Activated CD8-positive, alpha-beta memory T cell treated with anti-CD3 and anti-CD28 coated beads for 24 hours (primary cell): ENCODE results near the gene PPP1R27.

ENCODE experiments used
- DNase-seq: peaks from one replicate; pipeline ENCODE4 v3.0.0-alpha.2; 2020

PPP1R27 gene

DNA sequence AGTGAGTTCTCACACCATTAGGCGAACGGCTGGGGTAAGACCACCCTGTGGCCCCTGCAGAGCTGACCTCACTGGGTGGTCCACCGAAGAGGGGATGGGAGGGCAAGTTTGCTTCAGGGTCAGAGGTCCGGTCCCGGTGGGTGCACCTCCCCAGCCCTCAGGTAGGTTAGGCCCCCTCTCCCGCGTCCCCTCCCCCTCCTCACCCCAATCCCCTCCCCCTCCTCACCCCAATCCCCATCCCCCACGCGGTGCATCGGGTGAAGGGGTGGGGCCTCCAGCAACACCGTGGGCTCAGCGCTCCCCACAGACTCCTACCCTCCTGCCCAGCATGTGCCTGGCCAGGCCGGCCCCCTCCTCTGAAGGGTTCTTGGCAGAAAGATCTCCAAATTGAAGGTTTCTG, 15.1 kb downstream of the PPP1R27 start:
- no peak for DNase-seq

DNA sequence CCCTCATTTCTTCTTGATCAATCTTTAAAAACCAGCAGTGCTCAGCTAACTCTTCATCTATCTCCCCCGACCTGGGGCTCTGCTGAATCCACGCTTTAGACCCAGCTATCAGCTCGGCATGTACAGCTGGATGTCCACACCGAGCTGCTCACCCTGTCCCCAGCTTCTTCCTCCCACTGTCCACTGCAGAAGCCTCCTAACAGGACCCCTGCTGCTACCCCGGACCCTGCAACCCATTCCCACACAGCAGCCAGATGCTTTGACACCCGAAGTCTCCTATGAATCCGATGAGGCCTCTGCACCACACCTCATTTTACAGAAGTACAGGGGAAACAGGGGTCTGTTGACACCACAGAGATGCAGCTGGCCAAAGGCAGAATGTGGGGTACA, 17.1 kb downstream of the PPP1R27 start:
- DNase-seq, result no peak

DNA sequence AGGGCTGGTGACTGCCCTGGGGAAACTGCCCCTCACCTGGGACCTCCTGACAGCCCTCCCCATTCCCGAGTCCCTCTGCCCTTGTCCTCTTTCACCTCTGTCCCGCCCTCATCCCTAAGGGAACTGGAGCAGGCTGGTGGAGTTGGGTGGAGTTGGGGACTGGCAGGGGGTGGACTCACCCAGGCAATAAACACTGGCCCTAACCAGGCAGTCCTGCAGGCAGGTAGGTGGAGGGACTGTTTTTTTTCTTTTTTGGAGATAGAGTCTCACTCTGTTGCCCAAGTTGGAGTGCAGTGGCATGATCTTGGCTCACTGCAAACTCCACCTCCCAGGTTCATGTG, 19.2 kb downstream of the PPP1R27 start:
- no peak for DNase-seq

DNA sequence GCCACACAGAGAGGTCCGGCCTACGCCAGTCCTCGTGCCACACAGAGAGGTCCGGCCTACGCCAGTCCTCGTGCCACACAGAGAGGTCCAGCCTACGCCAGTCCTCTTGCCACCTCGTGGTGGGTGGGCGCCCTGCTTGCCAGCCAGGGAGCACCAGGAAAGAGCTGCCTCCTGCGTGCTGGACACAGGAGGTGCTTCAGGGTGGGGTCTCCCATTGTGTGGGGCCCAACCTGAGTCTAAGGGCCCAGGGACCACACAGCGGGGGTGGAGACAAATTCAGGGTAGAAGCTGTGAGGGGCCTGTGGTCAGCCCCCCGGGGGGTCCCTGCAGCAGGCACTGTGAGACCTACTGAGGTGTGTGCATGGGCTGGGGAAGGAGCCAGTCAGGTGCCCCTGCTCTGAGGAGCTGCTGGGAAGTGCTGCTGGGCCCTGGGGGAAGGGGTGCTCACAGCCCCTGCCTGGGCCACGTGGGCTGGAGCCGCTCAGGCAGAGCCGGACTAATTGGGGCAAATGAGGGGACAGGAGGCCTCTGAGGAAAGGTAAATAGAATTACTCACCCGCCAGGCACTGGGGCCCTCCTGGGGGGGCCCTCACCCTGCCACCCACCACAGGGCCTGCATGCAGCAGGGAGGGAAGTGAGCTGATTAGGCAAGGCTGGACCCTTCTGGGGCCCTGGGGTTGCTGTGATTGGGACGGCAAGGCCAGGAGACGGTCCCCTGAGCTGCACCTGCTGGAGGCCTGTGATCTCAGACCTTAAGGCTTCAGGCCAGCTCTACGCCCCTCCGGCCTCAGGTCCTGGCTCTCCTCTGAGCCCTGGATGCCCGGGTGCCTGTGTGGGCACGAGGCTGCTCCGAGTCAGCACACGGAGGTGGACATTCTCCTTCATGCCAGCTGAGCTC, 19.9 kb downstream of the PPP1R27 start:
- no peak for DNase-seq

DNA sequence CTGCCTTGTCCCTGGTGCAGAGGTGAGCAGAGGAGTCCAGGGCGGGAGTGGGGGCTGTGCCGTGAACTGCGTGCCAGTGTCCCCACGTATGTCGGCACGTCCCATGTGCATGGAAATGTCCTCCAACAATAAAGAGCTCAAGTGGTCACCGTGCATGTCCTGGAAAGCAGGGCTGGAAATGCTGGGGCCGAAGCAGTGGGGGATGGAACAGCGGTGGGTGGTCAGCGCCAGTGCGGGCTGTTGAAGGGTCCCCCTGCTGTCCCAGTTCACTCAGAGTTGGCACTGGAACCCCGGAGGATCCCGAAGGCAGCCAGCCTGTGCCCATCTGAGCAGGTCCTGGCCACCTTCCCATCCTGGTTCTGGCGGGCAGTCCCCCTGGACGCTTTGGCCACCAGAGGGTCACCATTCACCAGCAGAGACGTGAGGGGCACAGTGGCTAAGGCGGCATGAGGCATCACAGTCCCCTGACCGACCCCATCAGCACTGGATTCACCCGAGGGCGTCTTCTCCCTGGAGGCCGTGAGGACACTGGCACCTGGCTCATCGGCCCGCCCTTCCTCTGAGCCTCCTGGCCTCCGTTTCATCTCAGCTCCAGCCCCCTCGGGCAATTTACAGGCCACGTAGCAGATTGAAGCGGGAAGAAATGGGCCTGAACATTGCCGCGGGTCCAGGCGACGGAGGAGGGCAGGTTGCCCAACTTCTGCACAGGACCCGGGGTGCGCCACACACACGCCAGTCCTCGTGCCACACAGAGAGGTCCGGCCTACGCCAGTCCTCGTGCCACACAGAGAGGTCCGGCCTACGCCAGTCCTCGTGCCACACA, 20.8 kb downstream of the PPP1R27 start:
- DNase-seq, result no peak

DNA sequence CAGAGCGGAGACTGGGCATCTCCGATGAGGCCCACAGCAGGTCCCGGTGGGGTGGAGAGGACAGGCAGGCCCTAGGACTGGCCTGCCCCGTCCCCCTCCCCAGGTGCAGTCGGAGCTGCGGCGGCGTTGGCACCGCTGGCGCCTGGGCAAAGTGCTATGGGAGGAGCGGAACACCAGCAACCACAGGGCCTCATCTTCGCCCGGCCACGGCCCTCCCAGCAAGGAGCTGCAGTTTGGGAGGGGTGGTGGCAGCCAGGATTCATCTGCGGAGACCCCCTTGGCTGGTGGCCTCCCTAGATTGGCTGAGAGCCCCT, 21.5 kb downstream of the PPP1R27 start:
- no peak for DNase-seq

DNA sequence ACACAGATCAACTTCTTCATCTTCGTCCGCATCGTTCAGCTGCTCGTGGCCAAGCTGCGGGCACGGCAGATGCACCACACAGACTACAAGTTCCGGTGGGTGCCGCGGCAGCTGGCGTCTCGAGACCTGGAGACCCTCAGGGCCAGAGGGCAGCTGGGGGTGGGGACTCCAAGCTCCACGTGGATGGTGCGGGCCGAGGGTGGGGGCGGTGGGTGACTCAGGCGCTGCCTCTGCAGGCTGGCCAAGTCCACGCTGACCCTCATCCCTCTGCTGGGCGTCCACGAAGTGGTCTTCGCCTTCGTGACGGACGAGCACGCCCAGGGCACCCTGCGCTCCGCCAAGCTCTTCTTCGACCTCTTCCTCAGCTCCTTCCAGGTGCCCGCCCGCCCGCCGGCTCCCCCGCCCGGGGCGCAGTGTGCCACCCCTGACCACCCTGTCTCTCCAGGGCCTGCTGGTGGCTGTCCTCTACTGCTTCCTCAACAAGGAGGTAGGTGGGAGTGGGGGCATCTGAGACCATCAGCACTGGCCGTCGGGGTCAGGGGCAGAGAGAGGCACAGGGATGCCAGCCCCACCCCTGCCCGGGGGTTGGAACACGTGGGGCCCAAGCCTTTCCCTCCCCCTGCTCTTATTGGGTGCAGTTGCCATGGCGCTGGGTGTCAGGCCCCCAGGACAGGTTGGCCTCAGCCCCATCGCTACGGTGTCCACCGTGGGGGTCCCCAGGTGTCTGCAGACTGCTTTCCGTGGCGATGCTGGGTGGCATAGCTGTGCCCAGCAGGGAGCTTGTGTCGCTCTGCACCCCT, 22.1 kb downstream of the PPP1R27 start:
- DNase-seq, result no peak

DNA sequence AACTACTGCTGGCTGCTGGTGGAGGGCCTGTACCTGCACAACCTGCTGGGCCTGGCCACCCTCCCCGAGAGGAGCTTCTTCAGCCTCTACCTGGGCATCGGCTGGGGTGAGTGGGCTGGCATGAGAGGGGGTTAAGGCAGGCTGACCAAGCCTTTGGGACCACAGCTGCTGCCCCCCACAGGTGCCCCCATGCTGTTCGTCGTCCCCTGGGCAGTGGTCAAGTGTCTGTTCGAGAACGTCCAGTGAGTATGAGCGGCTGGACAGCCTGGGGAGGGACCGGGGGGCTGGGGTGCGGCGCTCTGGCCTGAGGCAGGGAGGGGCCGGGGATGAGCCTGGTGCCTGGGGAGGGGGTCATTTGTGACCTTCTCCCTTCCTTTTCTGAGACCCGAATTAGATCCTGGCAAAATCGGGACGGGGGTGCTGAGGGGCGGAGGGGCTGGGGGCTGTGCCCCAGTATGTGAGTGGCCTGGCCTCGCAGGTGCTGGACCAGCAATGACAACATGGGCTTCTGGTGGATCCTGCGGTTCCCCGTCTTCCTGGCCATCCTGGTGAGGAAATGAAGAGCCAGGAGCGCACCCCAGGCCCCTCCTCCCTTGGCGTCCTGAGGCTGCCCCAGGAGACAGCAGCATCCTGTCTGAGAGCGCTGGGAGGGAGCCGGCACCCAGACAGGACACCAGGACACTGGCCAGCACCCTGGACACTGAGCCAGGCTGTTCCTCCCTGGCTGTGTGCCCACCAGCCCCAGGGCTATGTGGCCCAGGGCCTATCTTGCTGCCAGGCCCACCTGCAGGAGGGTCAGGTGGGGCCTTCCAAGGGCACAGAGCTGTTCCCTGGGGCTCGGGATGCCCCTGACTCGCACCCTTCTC, 22.9 kb downstream of the PPP1R27 start:
- no peak for DNase-seq

DNA sequence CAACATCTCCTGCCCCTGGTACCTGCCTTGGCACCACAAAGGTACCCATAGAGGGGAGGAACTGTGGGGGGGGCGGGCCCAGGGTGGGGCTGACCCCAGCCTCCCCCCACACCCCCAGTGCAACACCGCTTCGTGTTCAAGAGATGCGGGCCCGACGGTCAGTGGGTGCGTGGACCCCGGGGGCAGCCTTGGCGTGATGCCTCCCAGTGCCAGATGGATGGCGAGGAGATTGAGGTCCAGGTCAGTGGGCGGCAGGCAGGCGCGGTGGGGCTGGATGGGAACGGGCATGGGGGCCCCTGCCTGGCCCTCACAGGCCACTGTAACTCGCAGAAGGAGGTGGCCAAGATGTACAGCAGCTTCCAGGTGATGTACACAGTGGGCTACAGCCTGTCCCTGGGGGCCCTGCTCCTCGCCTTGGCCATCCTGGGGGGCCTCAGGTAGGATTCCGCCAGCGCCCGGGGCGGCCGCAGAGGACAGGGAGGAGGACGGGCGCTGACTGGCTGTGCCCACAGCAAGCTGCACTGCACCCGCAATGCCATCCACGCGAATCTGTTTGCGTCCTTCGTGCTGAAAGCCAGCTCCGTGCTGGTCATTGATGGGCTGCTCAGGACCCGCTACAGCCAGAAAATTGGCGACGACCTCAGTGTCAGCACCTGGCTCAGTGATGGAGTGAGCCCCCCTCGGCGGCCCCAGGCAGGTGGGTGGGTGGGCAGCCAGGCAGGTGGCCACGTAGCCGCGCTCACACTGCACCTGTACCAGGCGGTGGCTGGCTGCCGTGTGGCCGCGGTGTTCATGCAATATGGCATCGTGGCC, 23.8 kb downstream of the PPP1R27 start:
- no peak for DNase-seq

DNA sequence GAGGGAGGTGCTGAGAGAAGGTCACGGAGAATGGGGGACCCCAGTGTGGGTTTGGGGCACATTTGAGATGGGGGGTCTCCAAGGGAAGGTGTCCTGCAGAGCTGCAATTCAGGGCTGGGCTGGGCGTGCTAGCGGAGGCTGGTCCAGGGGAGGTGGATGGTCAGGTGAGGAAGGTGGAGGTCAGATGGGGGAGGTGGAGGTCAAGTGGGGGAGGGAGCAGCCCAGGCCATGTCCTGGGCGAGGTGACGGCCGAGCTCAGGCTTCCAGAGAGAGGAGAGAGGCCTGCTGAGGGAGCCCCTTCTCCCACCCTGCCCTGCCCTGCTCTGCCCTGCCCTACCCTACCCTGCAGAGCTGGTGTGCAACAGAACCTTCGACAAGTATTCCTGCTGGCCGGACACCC, 24.4 kb downstream of the PPP1R27 start:
- DNase-seq, result no peak

DNA sequence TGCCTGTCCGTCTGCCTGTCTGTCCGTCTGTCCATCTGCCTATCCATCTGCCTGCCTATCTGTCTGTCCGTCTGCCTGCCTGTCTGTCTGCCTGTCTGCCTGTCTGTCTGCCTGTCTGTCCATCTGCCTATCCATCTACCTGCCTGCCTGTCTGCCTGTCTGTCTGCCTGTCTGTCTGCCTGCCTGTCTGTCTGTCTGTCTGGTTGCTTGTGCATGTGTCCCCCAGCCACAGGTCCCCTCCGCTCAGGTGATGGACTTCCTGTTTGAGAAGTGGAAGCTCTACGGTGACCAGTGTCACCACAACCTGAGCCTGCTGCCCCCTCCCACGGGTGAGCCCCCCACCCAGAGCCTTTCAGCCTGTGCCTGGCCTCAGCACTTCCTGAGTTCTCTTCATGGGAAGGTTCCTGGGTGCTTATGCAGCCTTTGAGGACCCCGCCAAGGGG, 25.3 kb downstream of the PPP1R27 start:
- no peak for DNase-seq

DNA sequence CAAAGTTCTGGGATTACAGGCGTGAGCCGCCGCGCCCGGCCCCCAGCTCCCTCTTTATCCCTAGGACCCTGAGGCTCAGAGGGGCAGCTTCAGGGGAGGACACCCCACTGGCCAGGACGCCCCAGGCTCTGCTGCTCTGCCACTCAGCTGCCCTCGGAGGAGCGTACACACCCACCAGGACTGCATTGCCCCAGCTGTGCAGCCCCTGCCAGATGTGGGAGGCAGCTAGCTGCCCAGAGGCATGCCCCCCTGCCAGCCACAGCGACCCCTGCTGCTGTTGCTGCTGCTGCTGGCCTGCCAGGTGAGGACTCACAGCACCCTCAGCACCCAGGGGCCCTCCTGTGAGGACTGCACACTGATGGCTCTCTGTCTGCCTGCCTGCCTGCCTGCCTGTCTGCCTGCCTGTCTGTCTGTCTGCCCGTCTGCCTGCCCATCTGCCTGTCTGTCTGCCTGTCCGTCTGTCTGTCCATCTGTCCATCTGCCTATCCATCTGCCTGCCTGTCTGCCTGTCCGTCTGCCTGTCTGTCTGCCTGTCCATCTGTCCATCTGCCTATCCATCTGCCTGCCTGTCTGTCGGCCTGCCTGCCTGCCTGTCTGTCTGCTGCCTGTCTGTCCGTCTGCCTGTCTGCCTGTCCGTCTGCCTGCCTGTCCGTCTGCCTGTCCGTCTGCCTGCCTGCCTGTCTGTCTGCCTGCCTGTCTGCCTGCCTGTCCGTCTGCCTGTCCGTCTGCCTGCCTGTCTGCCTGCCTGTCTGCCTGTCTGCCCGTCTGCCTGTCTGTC, 25.9 kb downstream of the PPP1R27 start:
- DNase-seq, result no peak

DNA sequence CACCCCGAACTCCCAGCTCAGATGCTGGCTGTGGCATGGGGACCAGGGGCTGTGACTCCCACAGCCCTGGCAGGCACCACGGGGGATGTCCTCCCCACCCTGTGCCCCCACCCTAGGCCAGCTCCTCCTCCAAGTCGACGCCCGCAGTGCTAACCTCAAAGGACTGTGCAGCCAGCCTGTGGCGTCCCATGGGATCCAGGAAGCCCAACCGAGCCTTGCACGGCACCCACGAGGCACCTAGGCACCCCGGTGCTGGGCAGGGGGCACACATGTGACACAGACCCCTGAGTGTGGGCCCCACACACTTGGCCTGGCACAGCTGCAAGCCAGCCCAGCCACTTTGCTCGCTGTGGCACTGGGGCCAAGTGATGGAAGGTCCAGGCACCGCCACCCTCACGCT, 27.0 kb downstream of the PPP1R27 start:
- no peak for DNase-seq

DNA sequence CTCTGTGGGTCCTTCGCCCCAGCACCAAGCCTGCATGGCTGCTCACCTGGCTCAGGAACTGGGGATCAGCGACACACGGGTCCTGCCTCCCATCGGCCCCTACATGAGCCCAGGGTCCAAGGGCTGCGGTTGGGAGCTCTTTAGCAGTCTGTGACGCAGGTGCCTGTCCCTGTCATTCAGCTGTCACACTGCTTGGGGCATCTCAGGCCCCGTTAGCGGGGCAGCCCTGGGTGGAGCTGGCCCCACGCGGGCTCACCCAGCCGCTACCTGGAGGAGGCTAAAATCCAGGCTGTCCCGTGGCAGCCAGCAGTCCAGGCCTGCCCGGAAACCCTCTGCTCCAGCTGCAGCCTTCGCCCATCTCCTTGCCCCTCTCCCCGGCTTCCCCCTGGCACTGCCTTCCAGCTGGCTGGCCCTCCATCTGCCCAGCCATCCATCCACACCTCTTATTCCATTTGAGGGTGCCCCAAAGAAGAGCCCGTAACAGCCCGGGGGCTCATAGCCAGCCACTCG, 27.6 kb downstream of the PPP1R27 start:
- no peak for DNase-seq

DNA sequence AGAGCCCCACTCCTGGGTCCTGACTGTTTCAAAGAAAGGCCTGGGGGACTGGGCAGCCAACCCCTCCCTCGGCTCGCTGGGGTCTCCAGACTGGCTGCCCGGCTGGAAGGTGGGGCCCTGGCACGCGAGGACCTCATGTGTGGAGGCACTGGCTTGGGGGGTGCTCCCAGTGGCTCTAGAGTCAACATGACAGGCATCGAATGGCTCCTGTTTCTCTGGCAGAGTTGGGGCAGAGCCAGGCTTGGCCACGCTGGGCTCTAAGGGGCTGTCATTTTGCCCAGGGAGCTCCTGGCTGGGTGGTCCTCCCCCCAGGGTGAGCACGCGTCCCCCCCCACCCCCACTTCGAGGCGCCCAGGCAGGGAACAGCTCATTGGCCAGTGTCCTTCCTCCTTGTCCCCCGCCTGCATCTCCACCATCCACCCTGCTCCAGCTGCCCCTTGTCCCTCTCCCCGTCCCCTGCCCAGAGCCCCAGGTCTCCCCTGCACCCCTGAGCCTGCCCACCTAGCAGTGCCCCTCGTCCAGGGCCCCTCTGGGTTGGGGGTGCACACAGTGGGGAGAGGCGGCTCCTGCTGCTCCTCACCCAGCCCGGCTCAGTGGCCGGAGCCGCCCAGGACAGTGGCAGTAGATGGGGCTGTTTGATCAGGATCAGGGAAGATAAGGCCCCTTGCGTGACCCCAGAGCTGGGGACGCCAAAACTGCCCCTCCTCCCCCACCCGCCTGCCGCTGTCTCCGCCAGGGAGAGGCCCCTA, 28.2 kb downstream of the PPP1R27 start:
- DNase-seq, result no peak

DNA sequence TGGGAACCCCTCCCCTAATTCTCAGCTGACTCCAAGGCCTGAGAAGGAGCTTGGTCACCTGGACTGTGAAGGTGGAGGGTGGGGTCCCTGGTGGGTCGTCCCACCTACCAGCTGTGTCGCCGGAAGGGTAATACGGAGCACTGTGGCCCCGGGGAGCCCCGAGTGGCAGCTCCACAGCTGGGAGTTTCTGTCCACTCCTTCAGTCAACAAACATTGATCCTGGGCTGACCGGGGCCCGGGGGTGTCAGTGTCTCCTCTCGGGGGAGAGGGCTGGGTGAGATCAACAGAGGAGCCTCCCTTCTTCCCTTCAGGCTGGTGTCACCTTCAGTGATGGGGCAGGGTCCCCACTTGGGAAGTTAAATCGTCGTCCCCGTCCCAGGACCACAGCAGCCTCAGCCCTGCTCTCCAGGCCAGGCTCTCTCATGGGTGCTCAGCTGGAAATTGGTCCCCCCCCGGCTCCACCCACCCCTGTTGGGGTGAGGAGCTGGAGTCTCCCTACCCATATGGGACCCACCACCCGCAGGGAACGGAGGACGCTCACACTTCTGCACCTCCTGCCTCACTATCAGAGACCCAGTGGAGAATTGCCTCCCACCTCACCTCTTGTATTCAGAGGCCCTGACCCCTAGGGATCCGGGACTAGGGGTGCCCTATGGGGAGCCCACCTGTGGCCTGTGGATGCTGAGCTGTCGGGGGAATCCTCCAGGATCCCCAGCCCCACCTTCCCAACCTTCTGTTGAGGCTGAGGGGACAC, 29.0 kb downstream of the PPP1R27 start:
- DNase-seq, result no peak

DNA sequence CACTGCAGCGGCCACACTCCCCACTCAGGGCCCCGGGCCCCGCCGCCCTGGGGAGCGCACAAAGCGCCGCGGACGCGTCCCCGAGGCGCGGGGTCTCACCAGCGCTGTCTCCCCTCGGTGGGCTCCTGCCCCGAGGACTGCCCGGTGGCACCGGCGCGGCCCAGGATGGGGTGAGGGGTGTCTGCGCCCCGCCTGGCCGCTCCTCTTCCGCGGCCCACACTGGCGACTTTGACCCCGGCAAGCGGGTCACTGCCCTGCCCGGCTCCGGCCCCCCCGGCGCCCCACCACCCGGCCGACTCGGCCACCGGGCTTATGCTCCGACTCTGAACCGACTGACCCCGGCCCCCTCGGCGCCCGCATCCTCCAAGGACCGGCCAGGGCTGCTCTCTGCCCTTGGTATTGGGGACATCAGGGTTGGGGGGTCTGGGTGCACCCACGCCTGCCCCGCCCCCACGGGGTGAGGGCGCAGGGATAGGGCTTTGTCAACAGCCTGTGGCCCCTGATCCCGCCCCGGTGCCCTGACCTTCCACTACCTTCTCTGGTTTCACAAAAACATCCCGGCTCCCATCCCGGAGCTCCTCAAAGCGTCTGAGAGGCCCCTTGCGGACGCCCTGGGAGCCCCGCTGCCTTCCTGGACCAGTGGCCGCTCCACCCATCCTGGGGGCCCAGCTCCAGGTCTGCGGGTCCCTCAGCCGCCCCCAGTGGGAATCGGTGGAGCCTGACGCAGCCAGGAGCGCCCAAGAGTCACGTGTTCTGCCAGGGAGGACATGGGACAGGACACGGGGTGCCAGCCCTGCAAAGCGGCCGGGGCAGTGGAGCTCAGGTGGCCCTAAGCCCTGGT, 30.1 kb downstream of the PPP1R27 start:
- no peak for DNase-seq
